EL (cell line): ENCODE measurements around the gene SIPA1L2.

ENCODE experiments used
- DNase-seq: peaks from one replicate; pipeline ENCODE4 v3.0.0-alpha.2; 2016

Gene SIPA1L2

GRCh38 chr1:232641507-232641906 is 11.6 kb upstream of the SIPA1L2 start:
- no peak for DNase-seq

- no peak for DNase-seq
Measured at GRCh38 chr1:232636799-232637198, 6.9 kb upstream of the SIPA1L2 start.

- DNase-seq = peak; percentile 50
Measured at GRCh38 chr1:232635778-232636356, 5.9 kb upstream of the SIPA1L2 start.

GRCh38 chr1:232635279-232635678 is 5.3 kb upstream of the SIPA1L2 start:
- DNase-seq = no peak

- no peak for DNase-seq
Measured at GRCh38 chr1:232634096-232634495, 4.2 kb upstream of the SIPA1L2 start.

GRCh38 chr1:232630894-232631195 is 912 bp upstream of the SIPA1L2 start:
- no peak for DNase-seq

- DNase-seq = peak; percentile 38
Measured at GRCh38 chr1:232629250-232630046, 485 bp downstream of the SIPA1L2 start.

- peak; percentile 49 for DNase-seq
Measured at GRCh38 chr1:232628335-232629249, 1.3 kb downstream of the SIPA1L2 start.

- peak; percentile 33 for DNase-seq
Measured at GRCh38 chr1:232627645-232628334, 2.1 kb downstream of the SIPA1L2 start.

GRCh38 chr1:232627171-232627570 is 2.8 kb downstream of the SIPA1L2 start:
- no peak for DNase-seq

- DNase-seq = no peak
Measured at GRCh38 chr1:232626452-232626851, 3.5 kb downstream of the SIPA1L2 start.

- DNase-seq = no peak
Measured at GRCh38 chr1:232625319-232625868, 4.5 kb downstream of the SIPA1L2 start.

- DNase-seq = no peak
Measured at GRCh38 chr1:232624546-232625281, 5.2 kb downstream of the SIPA1L2 start.

- no peak for DNase-seq
Measured at GRCh38 chr1:232622981-232623380, 7.0 kb downstream of the SIPA1L2 start.

- no peak for DNase-seq
Measured at GRCh38 chr1:232622378-232622777, 7.6 kb downstream of the SIPA1L2 start.

- no peak for DNase-seq
Measured at GRCh38 chr1:232621050-232621449, 8.9 kb downstream of the SIPA1L2 start.

- DNase-seq = peak; percentile 38
Measured at GRCh38 chr1:232620356-232620969, 9.5 kb downstream of the SIPA1L2 start.

GRCh38 chr1:232617237-232617636 is 12.7 kb downstream of the SIPA1L2 start:
- DNase-seq = no peak

GRCh38 chr1:232615306-232615800 is 14.6 kb downstream of the SIPA1L2 start:
- DNase-seq = no peak

GRCh38 chr1:232614811-232615210 is 15.1 kb downstream of the SIPA1L2 start:
- DNase-seq = no peak

- DNase-seq = peak; percentile 52
Measured at GRCh38 chr1:232613752-232614381, 16.1 kb downstream of the SIPA1L2 start.
